ENCODE results near the gene HERC6.
"Not testable (repeated sequence)": the region's sequence is repeated elsewhere in the genome, so short reads cannot be mapped to it uniquely, and the experiment has no call there.

Gene HERC6

GRCh38 chr4:88429401-88429800 lies 50.7 kb downstream of the HERC6 start:
- Histone ChIP-seq H3K27ac (ENCODE audit: insufficient read depth in 1 of 2, low read depth in 1 of 2, low read length in 2 of 2, poor library complexity in 1 of 2, severe bottlenecking in 2 of 2) (no peak overlapping the region), H3K27me3 (replicated peaks in 2 of 5; ENCODE audit: control insufficient read depth in 4 of 5, insufficient read depth in 5 of 5, low read length in 4 of 5) (no peaks in the 10 kb centered on the region), H3K9me3 (ENCODE audit: control extremely low read depth in 1 of 5, control insufficient read depth in 4 of 5, insufficient read depth in 2 of 5, low read depth in 1 of 5, low read length in 4 of 5) (peaks cover 0 to 7% (median 5%) of the 10 kb centered on the region in 5 experiments), H3K36me3 (ENCODE audit: control insufficient read depth in 4 of 4, insufficient read depth in 4 of 4, low read length in 3 of 4) (peaks cover 4 to 21% (median 6%) of the 10 kb centered on the region in 4 experiments), H3K4me3 (ENCODE audit: control insufficient read depth in 1 of 7, extremely low read depth in 1 of 7, insufficient read depth in 4 of 7, low read depth in 2 of 7, low read length in 6 of 7) (no peak overlapping the region), H3K4me1 (ENCODE audit: control extremely low read depth in 1 of 4, control insufficient read depth in 4 of 4, insufficient read depth in 4 of 4, low read length in 3 of 4) (no peaks in the 10 kb centered on the region)
- ChIA-PET POLR2A (no interaction called here), CTCF (no interaction called here)
- 100% methylated on average over 1 of the region's 1 CpG for WGBS (ENCODE audit: insufficient coverage)
- no peak for DNase-seq

GRCh38 chr4:88435987-88436693 lies 57.5 kb downstream of the HERC6 start:
- WGBS (ENCODE audit: insufficient coverage), result no CpG with 5 or more reads among the region's 1 CpG
- POLR2A ChIA-PET, result no interaction called here

GRCh38 chr4:88437873-88438272 lies 59.2 kb downstream of the HERC6 start:
- peaks cover 5 to 37% (median 15%) of the 10 kb centered on the region in 4 experiments for H3K36me3 ChIP-seq (ENCODE audit: control insufficient read depth in 4 of 4, insufficient read depth in 4 of 4, low read length in 3 of 4)
- H3K27ac ChIP-seq (ENCODE audit: insufficient read depth in 1 of 2, low read depth in 1 of 2, low read length in 2 of 2, poor library complexity in 1 of 2, severe bottlenecking in 2 of 2); POLR2A ChIA-PET; H3K4me1 ChIP-seq (ENCODE audit: control extremely low read depth in 1 of 4, control insufficient read depth in 4 of 4, insufficient read depth in 4 of 4, low read length in 3 of 4); H3K4me3 ChIP-seq (ENCODE audit: control insufficient read depth in 1 of 7, extremely low read depth in 1 of 7, insufficient read depth in 4 of 7, low read depth in 2 of 7, low read length in 6 of 7); H3K27me3 ChIP-seq (replicated peaks in 2 of 5; ENCODE audit: control insufficient read depth in 4 of 5, insufficient read depth in 5 of 5, low read length in 4 of 5); DNase-seq: not testable (repeated sequence)
- peaks cover 0 to 11% (median 7%) of the 10 kb centered on the region in 5 experiments for H3K9me3 ChIP-seq (ENCODE audit: control extremely low read depth in 1 of 5, control insufficient read depth in 4 of 5, insufficient read depth in 2 of 5, low read depth in 1 of 5, low read length in 4 of 5)
- CTCF ChIA-PET, result interaction anchor here (1.1 to 2.1 kb wide), 2 partner anchors 59 to 77 kb away, joined by 4 to 6 read pairs; partner anchors contain the start of gene HERC6
- WGBS (ENCODE audit: insufficient coverage), result 90% methylated on average over 4 of the region's 4 CpGs

More at GRCh38 chr4:88435987-88436693, 57.5 kb downstream of the HERC6 start:
- Histone ChIP-seq H3K36me3 (ENCODE audit: control insufficient read depth in 4 of 4, insufficient read depth in 4 of 4, low read length in 3 of 4) (peaks cover 5 to 28% (median 11%) of the 10 kb centered on the region in 4 experiments), H3K4me1 (ENCODE audit: control extremely low read depth in 1 of 4, control insufficient read depth in 4 of 4, insufficient read depth in 4 of 4, low read length in 3 of 4) (no peaks in the 10 kb centered on the region), H3K4me3 (ENCODE audit: control insufficient read depth in 1 of 7, extremely low read depth in 1 of 7, insufficient read depth in 4 of 7, low read depth in 2 of 7, low read length in 6 of 7) (no peak overlapping the region), H3K9me3 (ENCODE audit: control extremely low read depth in 1 of 5, control insufficient read depth in 4 of 5, insufficient read depth in 2 of 5, low read depth in 1 of 5, low read length in 4 of 5) (peaks cover 0 to 7% (median 5%) of the 10 kb centered on the region in 5 experiments), H3K27me3 (replicated peaks in 2 of 5; ENCODE audit: control insufficient read depth in 4 of 5, insufficient read depth in 5 of 5, low read length in 4 of 5) (no peaks in the 10 kb centered on the region), H3K27ac (ENCODE audit: insufficient read depth in 1 of 2, low read depth in 1 of 2, low read length in 2 of 2, poor library complexity in 1 of 2, severe bottlenecking in 2 of 2) (no peak overlapping the region)
- CTCF ChIA-PET, result interaction anchor here (1.4 kb wide), 1 partner anchor 10 kb away, joined by 5 read pairs; no protein-coding TSS in a partner anchor
- no peak for DNase-seq

- Histone ChIP-seq H3K4me3 (ENCODE audit: control insufficient read depth in 1 of 7, extremely low read depth in 1 of 7, insufficient read depth in 4 of 7, low read depth in 2 of 7, low read length in 6 of 7) (no peak overlapping the region), H3K27ac (ENCODE audit: insufficient read depth in 1 of 2, low read depth in 1 of 2, low read length in 2 of 2, poor library complexity in 1 of 2, severe bottlenecking in 2 of 2) (no peak overlapping the region), H3K4me1 (ENCODE audit: control extremely low read depth in 1 of 4, control insufficient read depth in 4 of 4, insufficient read depth in 4 of 4, low read length in 3 of 4) (no peaks in the 10 kb centered on the region), H3K27me3 (replicated peaks in 2 of 5; ENCODE audit: control insufficient read depth in 4 of 5, insufficient read depth in 5 of 5, low read length in 4 of 5) (no peaks in the 10 kb centered on the region), H3K9me3 (ENCODE audit: control extremely low read depth in 1 of 5, control insufficient read depth in 4 of 5, insufficient read depth in 2 of 5, low read depth in 1 of 5, low read length in 4 of 5) (peaks cover 0 to 9% (median 3%) of the 10 kb centered on the region in 5 experiments), H3K36me3 (ENCODE audit: control insufficient read depth in 4 of 4, insufficient read depth in 4 of 4, low read length in 3 of 4) (peaks cover 0 to 30% (median 13%) of the 10 kb centered on the region in 4 experiments)
- 100% methylated on average over 1 of the region's 3 CpGs for WGBS (ENCODE audit: insufficient coverage)
- ChIA-PET CTCF (interaction anchor here (0.6 kb wide), 1 partner anchor 587 kb away, joined by 3 read pairs; no protein-coding TSS in a partner anchor), POLR2A (no interaction called here)
- no peak for DNase-seq
Observed at GRCh38 chr4:88439161-88439760, 60.6 kb downstream of the HERC6 start.

GRCh38 chr4:88440146-88440545 lies 61.5 kb downstream of the HERC6 start:
- Histone ChIP-seq H3K9me3 (ENCODE audit: control extremely low read depth in 1 of 5, control insufficient read depth in 4 of 5, insufficient read depth in 2 of 5, low read depth in 1 of 5, low read length in 4 of 5) (peaks cover 0 to 9% (median 3%) of the 10 kb centered on the region in 5 experiments), H3K27ac (ENCODE audit: insufficient read depth in 1 of 2, low read depth in 1 of 2, low read length in 2 of 2, poor library complexity in 1 of 2, severe bottlenecking in 2 of 2) (no peak overlapping the region), H3K27me3 (replicated peaks in 2 of 5; ENCODE audit: control insufficient read depth in 4 of 5, insufficient read depth in 5 of 5, low read length in 4 of 5) (no peaks in the 10 kb centered on the region), H3K4me3 (ENCODE audit: control insufficient read depth in 1 of 7, extremely low read depth in 1 of 7, insufficient read depth in 4 of 7, low read depth in 2 of 7, low read length in 6 of 7) (no peak overlapping the region), H3K4me1 (ENCODE audit: control extremely low read depth in 1 of 4, control insufficient read depth in 4 of 4, insufficient read depth in 4 of 4, low read length in 3 of 4) (no peaks in the 10 kb centered on the region), H3K36me3 (ENCODE audit: control insufficient read depth in 4 of 4, insufficient read depth in 4 of 4, low read length in 3 of 4) (peaks cover 0 to 21% (median 11%) of the 10 kb centered on the region in 4 experiments)
- 100% methylated on average over 1 of the region's 1 CpG for WGBS (ENCODE audit: insufficient coverage)
- POLR2A ChIA-PET, result no interaction called here
- CTCF ChIA-PET, result interaction anchor here (1.1 kb wide), 1 partner anchor 12 kb away, joined by 3 read pairs; no protein-coding TSS in a partner anchor
- DNase-seq, result no peak

GRCh38 chr4:88441696-88442095 lies 63.0 kb downstream of the HERC6 start:
- H3K4me1 ChIP-seq (ENCODE audit: control extremely low read depth in 1 of 4, control insufficient read depth in 4 of 4, insufficient read depth in 4 of 4, low read length in 3 of 4), result no peaks in the 10 kb centered on the region
- ChIA-PET POLR2A (no interaction called here), CTCF (interaction anchor here (1.4 kb wide), 1 partner anchor 14 kb away, joined by 7 read pairs; no protein-coding TSS in a partner anchor)
- peaks cover 0 to 9% (median 3%) of the 10 kb centered on the region in 5 experiments for H3K9me3 ChIP-seq (ENCODE audit: control extremely low read depth in 1 of 5, control insufficient read depth in 4 of 5, insufficient read depth in 2 of 5, low read depth in 1 of 5, low read length in 4 of 5)
- no peak for DNase-seq
- H3K27me3 ChIP-seq (replicated peaks in 2 of 5; ENCODE audit: control insufficient read depth in 4 of 5, insufficient read depth in 5 of 5, low read length in 4 of 5), result no peaks in the 10 kb centered on the region
- H3K4me3 ChIP-seq (ENCODE audit: control insufficient read depth in 1 of 7, extremely low read depth in 1 of 7, insufficient read depth in 4 of 7, low read depth in 2 of 7, low read length in 6 of 7), result no peak overlapping the region
- H3K36me3 ChIP-seq (ENCODE audit: control insufficient read depth in 4 of 4, insufficient read depth in 4 of 4, low read length in 3 of 4), result peaks cover 0 to 21% (median 10%) of the 10 kb centered on the region in 4 experiments
- H3K27ac ChIP-seq (ENCODE audit: insufficient read depth in 1 of 2, low read depth in 1 of 2, low read length in 2 of 2, poor library complexity in 1 of 2, severe bottlenecking in 2 of 2), result no peak overlapping the region

- Histone ChIP-seq H3K4me3 (ENCODE audit: control insufficient read depth in 1 of 7, extremely low read depth in 1 of 7, insufficient read depth in 4 of 7, low read depth in 2 of 7, low read length in 6 of 7) (no peak overlapping the region), H3K9me3 (ENCODE audit: control extremely low read depth in 1 of 5, control insufficient read depth in 4 of 5, insufficient read depth in 2 of 5, low read depth in 1 of 5, low read length in 4 of 5) (peaks cover 0 to 9% (median 3%) of the 10 kb centered on the region in 5 experiments), H3K27ac (ENCODE audit: insufficient read depth in 1 of 2, low read depth in 1 of 2, low read length in 2 of 2, poor library complexity in 1 of 2, severe bottlenecking in 2 of 2) (no peak overlapping the region), H3K36me3 (ENCODE audit: control insufficient read depth in 4 of 4, insufficient read depth in 4 of 4, low read length in 3 of 4) (peaks cover 0 to 21% (median 10%) of the 10 kb centered on the region in 4 experiments), H3K4me1 (ENCODE audit: control extremely low read depth in 1 of 4, control insufficient read depth in 4 of 4, insufficient read depth in 4 of 4, low read length in 3 of 4) (no peaks in the 10 kb centered on the region), H3K27me3 (replicated peaks in 2 of 5; ENCODE audit: control insufficient read depth in 4 of 5, insufficient read depth in 5 of 5, low read length in 4 of 5) (no peaks in the 10 kb centered on the region)
- no peak for DNase-seq
- POLR2A ChIA-PET, result no interaction called here
- WGBS (ENCODE audit: insufficient coverage), result no CpG with 5 or more reads among the region's 1 CpG
- CTCF ChIA-PET, result no interaction called here
Observed at GRCh38 chr4:88442689-88443191, 64.1 kb downstream of the HERC6 start.
